Panc1 (cell line): ENCODE data around the gene TIMM22.

Experiments
- CTCF ChIP-seq: fragments of 450-650 bp; IDR thresholded peaks from 2 replicates; pipeline ENCODE4 v1.5.1; 2017; ENCODE audit warnings: mild to moderate bottlenecking
- POLR2AphosphoS5 ChIP-seq: IDR thresholded peaks from 2 replicates; pipeline ENCODE4 v1.6.1; 2012; ENCODE audit warnings: mild to moderate bottlenecking, low read depth, low read length, moderate library complexity
- REST ChIP-seq, 2 experiments: IDR thresholded peaks; 2 replicates each; pipeline ENCODE4 v1.6.1; 2011 to 2012; ENCODE audit warnings: low read depth in 2 of 2, control low read depth in 1 of 2, low read length in 1 of 2, mild to moderate bottlenecking in 1 of 2, moderate library complexity in 1 of 2; ENCODE audit not compliant: insufficient read depth in 1 of 2

DNA sequence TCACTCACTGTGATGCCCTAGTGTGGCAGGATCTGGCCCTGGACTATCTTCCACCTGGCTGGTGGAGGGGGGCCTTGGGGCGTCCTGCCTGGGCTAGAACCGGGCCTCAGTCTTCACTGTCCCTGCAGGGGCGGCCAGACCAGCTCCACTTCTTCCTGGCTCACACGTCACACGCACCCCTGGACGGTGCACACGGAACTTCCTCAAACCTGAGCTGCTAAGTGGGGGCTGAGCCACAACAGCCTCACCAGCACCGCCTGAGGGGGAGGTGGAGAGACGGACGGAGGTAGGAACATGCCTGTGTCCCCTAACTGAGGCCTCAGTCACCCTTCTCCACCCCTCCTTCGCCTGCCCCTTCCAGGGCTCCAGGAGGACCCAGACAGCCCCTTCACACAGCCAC is 36.6 kb downstream of the TIMM22 start:
- TF ChIP-seq CTCF (no peak), POLR2AphosphoS5 (no peak), REST (IDR thresholded peaks at IDR 0.05; ENCODE audit: insufficient read depth in 1 of 2, low read depth in 2 of 2, low read length in 1 of 2) (no peak)
